ENCODE measurements around the gene PRADC1.

The PRADC1 gene

GRCh38 chr2:73197579-73197978, 35.5 kb downstream of the PRADC1 start:
- TF ChIP-seq JUND (IDR thresholded peaks at IDR 0.05; ENCODE audit: low read depth) = no peak
- no peak for DNase-seq (ENCODE audit: low read depth in 1 of 2, low spot score in 1 of 2)
- in situ Hi-C loops (cut with HindIII; ENCODE audit: low pct_unique_long_range_greater_than_20kb, low sequenced_read_pairs) = no loop called here

DNA sequence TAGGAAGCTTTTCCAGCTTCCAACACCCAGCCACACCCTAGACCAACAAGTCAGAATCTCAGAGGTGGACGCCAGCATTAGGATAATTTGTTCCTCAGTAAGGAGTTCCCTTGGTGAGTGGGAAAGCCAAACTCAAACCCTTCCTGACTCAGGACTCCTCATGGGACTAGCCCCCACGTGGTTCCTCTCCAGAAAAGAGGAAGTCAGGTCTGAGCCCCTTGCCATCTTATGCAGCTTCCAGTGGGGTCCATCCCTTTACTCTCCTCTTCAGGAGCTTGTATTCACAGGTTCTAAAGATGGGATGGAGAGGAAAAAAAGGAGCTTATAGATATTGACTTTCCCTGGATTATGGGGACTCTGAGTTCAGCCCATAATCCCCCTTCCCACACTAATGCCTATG, 45.5 kb downstream of the PRADC1 start:
- no peak for TF ChIP-seq JUND (IDR thresholded peaks at IDR 0.05; ENCODE audit: low read depth)
- in situ Hi-C loops (cut with HindIII; ENCODE audit: low pct_unique_long_range_greater_than_20kb, low sequenced_read_pairs) = no loop called here
- no peak for DNase-seq (ENCODE audit: low read depth in 1 of 2, low spot score in 1 of 2)

GRCh38 chr2:73185965-73186364, 47.1 kb downstream of the PRADC1 start:
- TF ChIP-seq JUND (IDR thresholded peaks at IDR 0.05; ENCODE audit: low read depth) = no peak
- DNase-seq (ENCODE audit: low read depth in 1 of 2, low spot score in 1 of 2) = no peak
- in situ Hi-C loops (cut with HindIII; ENCODE audit: low pct_unique_long_range_greater_than_20kb, low sequenced_read_pairs) = no loop called here
